GM19099 (cell line): ENCODE measurements around the gene PCCA.

Experiments
- POLR2A ChIP-seq: IDR thresholded peaks from 3 replicates; pipeline ENCODE4 v1.6.1; 2011; ENCODE audit warnings: low read depth; ENCODE audit not compliant: insufficient read length; ENCODE audit errors: extremely low read depth

PCCA gene

GRCh38 chr13:100363874-100364273 lies 275.0 kb downstream of the PCCA start:
- TF ChIP-seq POLR2A: no peak

GRCh38 chr13:100364591-100364990 lies 275.7 kb downstream of the PCCA start:
- no peak for TF ChIP-seq POLR2A

GRCh38 chr13:100365680-100366079 lies 276.8 kb downstream of the PCCA start:
- no peak for TF ChIP-seq POLR2A

- no peak for TF ChIP-seq POLR2A
These were observed 289.6 kb downstream of the PCCA start for GRCh38 chr13:100378533-100378932.

GRCh38 chr13:100381595-100382224 lies 292.8 kb downstream of the PCCA start:
- TF ChIP-seq POLR2A: no peak

GRCh38 chr13:100382785-100383184 lies 293.9 kb downstream of the PCCA start:
- TF ChIP-seq POLR2A: no peak

- no peak for TF ChIP-seq POLR2A
These were observed 298.5 kb downstream of the PCCA start for GRCh38 chr13:100387416-100387815.

GRCh38 chr13:100388923-100389322 lies 300.0 kb downstream of the PCCA start:
- TF ChIP-seq POLR2A: no peak

- no peak for TF ChIP-seq POLR2A
These were observed 300.7 kb downstream of the PCCA start for GRCh38 chr13:100389617-100390016.

GRCh38 chr13:100392709-100393630 lies 304.1 kb downstream of the PCCA start:
- no peak for TF ChIP-seq POLR2A

- TF ChIP-seq POLR2A: no peak
These were observed 305.3 kb downstream of the PCCA start for GRCh38 chr13:100394005-100394695.

GRCh38 chr13:100395698-100396373 lies 306.9 kb downstream of the PCCA start:
- TF ChIP-seq POLR2A: no peak

- no peak for TF ChIP-seq POLR2A
These were observed 307.9 kb downstream of the PCCA start for GRCh38 chr13:100396776-100397175.

GRCh38 chr13:100397627-100398026 lies 308.7 kb downstream of the PCCA start:
- no peak for TF ChIP-seq POLR2A

- no peak for TF ChIP-seq POLR2A
These were observed 309.5 kb downstream of the PCCA start for GRCh38 chr13:100398360-100398759.
